Measurements from ENCODE around the gene MAP6. TPM values are rescaled to one million over a fixed set of nuclear protein-coding genes. Genes with fewer than 3 reads are reported as not detected.

The MAP6 gene
- total and polyA plus RNA-seq, 10 of the 15 experiments (the other 5 are each of a cell fraction or from before 2014, with no cell fraction given) = 0.06 to 0.19 (median 0.11) TPM; not detected in 5

GRCh38 chr11:75705541-75705940 lies 36.7 kb upstream of the MAP6 start:
- ChIA-PET SMC1A (ENCODE audit: uncharacterized antibody, unreplicated experiment) (interaction anchor here (0.7 to 2.0 kb wide), 7 partner anchors 8 to 447 kb away, joined by 3 to 6 read pairs (median 3); partner anchors contain the start of gene SERPINH1), CTCF (interaction anchor here (0.5 to 2.5 kb wide), 39 partner anchors 8 to 613 kb away, joined by 3 to 21 read pairs (median 4); partner anchors contain the start of gene DGAT2), RAD21 (ENCODE audit: unreplicated experiment) (interaction anchor here (0.7 to 1.4 kb wide), 7 partner anchors 16 to 612 kb away, joined by 3 to 6 read pairs (median 3); no protein-coding TSS in a partner anchor), POLR2A (no interaction called here)
- DNase-seq (ENCODE audit: low read depth, low spot score) (no peak), ATAC-seq (no peak), FAIRE-seq (no peak)
- H3K36me3 ChIP-seq (ENCODE audit: control insufficient read depth in 2 of 2, insufficient read depth in 2 of 2, low read length in 1 of 2) = no peaks in the 10 kb centered on the region
- H3K4me3 ChIP-seq = no peak overlapping the region
- H3K79me2 ChIP-seq (ENCODE audit: control insufficient read depth, insufficient read depth, low read length) = no peaks in the 10 kb centered on the region
- WGBS (ENCODE audit: insufficient coverage, insufficient replicate concordance, low lambda C conversion rate, missing lambda C conversion rate) = 44% methylated on average over 3 of the region's 3 CpGs
- H3K9ac ChIP-seq (ENCODE audit: control insufficient read depth, insufficient read depth, low read length) = no peak overlapping the region
- no peak overlapping the region for H2AFZ ChIP-seq (ENCODE audit: control insufficient read depth, low read depth, low read length)
- H3K27ac ChIP-seq (ENCODE audit: control insufficient read depth, insufficient read depth) = no peak overlapping the region
- H3K9me3 ChIP-seq (replicated peaks; ENCODE audit: control insufficient read depth, insufficient read depth, low read length) = no peaks in the 10 kb centered on the region
- H3K27me3 ChIP-seq (replicated peaks in 1 of 2; ENCODE audit: control insufficient read depth in 2 of 2, insufficient read depth in 2 of 2, low read length in 1 of 2) = no peaks in the 10 kb centered on the region
- no peaks in the 10 kb centered on the region for H4K20me1 ChIP-seq (ENCODE audit: control insufficient read depth, insufficient read depth)
- no peaks in the 10 kb centered on the region for H3K4me1 ChIP-seq (ENCODE audit: control insufficient read depth, insufficient read depth, low read length)
- in situ Hi-C loops (cut with MboI) = no loop called here
- intact Hi-C loops (cut with micrococcal nuclease; ENCODE audit: unreplicated experiment) = loop anchor here (5.0 to 10.0 kb wide), 2 partner anchors 158 to 261 kb away; no protein-coding TSS in a partner anchor
- no peak overlapping the region for H3K4me2 ChIP-seq (ENCODE audit: control insufficient read depth, insufficient read depth)
- no TSS peak for BruUV-seq (replicated peaks)
- TF ChIP-seq STAT1 (conservative IDR thresholded peaks at IDR 0.05) (no peak), PKNOX1 (IDR thresholded peaks at IDR 0.05) (no peak), LARP7 (IDR thresholded peaks at IDR 0.05) (no peak), HDGF (IDR thresholded peaks at IDR 0.05) (no peak), ZBTB40 (IDR thresholded peaks at IDR 0.05; ENCODE audit: borderline replicate concordance) (no peak), MEF2A (IDR thresholded peaks at IDR 0.05; ENCODE audit: insufficient read depth, low read depth, low read length) (no peak), USF2 (IDR thresholded peaks at IDR 0.05; ENCODE audit: borderline replicate concordance, low read depth, low read length) (no peak), POU2F2 (IDR thresholded peaks at IDR 0.05; ENCODE audit: borderline replicate concordance, low read depth, low read length) (no peak), BCLAF1 (IDR thresholded peaks at IDR 0.05) (no peak), REST (IDR thresholded peaks at IDR 0.05; ENCODE audit: low read depth, low read length) (no peak), FOXK2 (IDR thresholded peaks at IDR 0.05) (no peak)

Data from GM12878 (cell line).